Activated CD8-positive, alpha-beta memory T cell treated with anti-CD3 and anti-CD28 coated beads for 4 hours (primary cell): ENCODE measurements around the gene ARHGEF16.

ENCODE experiments used
- DNase-seq, 2 donors: peaks; one replicate each; pipeline ENCODE4 v3.0.0-alpha.2; 2020; ENCODE audit warnings: low read depth in 2 of 2

ARHGEF16 gene

DNA sequence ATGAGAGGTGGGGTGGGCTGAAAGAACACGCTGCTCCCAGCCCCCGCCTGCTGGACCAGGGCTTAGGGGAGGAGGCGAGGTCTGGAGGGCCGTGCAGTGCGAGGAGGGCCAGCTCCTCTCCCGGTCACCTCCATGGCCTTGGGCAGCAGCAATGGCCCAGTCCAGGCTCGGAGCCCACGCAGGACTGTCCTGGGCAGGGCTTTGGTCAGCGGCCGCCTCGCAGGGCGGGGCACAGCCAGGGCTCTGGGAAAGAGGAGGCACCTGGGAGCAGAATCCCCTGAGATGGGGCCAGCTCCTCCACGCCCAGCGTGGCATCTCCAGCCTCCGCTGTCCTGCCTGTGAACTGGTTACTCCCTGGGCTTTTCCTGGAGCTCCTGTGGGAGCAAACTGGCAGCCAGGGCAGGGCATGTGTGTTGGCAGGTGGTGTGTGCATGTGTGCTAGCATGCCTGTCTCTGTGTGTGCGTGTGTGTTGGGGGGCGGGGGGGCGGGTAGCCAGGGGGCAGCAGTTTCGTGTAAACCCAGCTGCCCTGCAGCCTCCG lies 27.4 kb downstream of the ARHGEF16 start:
- no peak for DNase-seq

DNA sequence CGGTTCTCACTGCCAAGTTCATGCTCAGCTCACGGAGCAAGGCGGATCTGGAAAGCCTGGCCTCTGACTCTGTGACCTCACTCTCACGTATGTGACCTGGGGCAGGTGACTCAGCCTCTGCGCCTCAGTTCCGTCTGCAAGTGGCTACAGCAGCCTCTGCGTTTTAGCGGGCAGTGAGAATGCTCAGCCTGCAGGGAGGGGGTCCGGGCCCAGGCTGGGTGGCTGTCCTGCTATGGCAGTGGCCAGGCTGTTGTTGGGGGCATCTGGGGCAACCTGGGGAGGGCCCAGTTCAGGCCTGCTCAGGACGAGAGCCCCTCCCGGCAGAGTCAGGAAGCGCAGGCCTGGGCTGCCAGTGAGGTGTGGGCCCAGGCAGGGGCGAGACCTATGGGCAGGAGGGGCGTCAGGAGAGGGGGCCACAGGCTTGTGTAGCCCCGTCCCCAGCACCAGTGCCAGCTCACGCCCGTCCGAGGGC lies 27.9 kb downstream of the ARHGEF16 start:
- no peak for DNase-seq

DNA sequence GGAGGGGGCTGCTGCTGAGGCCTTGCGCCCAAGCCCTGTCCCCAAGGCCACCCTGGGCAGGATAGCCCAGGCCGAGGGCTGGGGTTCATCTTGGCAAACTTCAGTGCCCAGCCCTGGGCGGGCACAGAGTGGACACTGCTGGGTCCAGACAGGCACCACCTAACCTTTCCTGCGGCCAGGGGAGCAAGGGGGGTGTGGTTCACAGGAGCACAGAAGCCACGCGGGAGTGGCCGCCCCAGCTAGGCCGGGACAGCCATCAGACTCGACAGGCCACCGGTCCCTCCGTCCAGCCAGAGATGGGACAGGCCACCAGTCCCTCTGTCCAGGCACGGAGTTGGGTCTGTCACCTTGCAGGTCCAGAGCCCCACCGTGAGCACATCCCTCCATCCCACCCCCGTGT lies 28.9 kb downstream of the ARHGEF16 start:
- no peak for DNase-seq

DNA sequence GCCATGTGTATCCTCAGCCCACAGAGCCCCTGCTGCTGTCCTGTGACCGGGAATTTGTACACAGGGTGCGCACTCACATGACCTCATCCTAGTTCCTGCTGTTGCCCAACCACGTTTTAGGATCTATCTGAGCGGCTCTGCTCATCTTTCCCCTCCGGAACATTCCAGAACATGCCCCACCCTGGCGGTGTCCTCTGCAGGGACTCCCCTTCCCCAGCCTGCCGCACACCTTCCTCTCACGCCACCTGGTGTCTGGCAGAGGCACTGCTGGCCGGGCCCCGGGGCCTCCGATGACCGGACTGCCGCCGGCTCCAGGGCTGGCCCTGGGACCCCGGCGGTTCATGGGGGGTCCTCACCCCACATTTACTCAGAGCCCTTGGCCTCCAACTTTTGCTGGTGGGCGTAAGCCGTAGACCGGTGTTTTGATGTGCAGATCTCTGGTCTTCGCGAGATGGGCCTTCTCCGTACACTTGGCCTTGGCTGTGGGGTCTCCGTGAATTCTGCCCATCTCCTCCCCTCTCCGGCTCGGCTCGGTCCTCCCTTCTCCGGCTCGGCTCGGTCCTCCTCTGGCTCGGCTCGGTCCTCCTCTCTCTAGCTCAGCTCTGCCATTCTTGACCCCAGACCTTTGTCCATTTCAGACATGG lies 29.5 kb downstream of the ARHGEF16 start:
- no peak for DNase-seq

DNA sequence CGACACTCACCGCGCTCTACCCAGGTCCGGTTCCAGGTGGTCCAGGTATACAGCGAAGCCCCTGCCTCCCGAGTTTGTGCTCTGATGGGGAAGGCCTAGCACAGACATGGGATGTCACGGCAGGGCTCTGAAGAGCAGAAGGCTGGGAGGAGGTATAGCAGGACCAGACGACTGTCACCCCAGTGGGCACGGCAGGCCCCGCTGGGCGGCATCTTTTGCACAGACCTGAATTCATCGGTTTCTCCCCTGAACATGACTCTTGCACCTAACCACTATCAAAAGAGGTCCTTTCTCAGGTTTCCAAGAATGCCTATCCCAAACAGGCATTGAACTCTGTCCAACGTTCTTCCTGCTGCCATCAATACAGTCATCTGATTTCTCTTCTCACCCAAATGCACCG lies 30.6 kb downstream of the ARHGEF16 start:
- no peak for DNase-seq

DNA sequence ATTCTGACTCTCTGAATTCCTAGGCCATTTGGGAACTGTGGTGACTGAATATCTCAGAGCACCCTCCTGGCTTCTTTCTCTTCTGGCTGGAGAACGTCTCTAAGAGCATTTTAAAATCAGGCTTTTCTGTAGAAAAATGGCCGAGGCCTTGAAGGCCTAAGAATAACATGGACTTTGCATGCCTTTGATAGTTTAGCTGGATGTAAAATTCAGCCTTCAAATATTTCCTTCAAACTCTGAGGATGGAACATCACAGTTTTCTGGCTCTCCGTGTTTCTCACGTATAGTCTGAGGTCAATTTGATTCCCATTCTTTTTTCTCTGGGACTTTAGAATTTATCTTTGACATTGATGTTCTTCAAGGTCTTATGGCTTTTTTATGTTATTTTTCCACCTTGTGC lies 34.0 kb downstream of the ARHGEF16 start:
- DNase-seq = no peak

DNA sequence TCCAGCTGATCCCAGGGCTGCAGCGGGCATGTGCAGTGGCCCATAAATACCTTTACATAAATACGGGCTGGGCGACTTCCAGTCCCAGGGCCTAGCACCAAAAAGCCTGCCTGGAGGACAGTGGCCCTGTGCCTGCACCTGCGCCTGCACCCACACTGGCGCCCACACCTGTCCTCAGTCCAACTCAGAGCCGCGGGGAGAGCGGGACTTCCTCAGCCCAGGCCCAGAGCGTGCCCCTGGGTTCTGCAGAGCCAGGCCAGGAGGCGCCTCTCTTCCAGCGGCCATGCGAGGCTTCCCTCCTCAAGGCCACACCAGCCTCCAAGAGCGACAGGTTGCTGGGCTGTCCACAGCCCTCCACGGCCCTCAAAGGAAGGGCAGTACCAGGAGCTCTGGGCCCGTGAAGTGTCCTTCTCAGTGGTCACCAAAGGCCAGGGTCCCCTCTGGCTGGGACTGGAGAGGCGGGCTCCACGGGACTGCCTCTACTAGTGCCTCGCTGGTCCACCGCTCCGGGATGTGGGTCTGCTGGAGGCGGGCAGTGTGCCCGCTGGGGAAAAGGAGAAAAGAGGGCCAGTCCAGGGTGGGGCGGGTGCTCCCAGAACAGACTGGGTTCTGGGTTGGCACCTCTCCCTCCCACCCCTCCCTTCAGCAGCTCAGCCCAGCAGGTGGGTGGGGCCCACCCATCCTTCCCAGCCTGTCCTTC lies 35.7 kb downstream of the ARHGEF16 start:
- no peak for DNase-seq

DNA sequence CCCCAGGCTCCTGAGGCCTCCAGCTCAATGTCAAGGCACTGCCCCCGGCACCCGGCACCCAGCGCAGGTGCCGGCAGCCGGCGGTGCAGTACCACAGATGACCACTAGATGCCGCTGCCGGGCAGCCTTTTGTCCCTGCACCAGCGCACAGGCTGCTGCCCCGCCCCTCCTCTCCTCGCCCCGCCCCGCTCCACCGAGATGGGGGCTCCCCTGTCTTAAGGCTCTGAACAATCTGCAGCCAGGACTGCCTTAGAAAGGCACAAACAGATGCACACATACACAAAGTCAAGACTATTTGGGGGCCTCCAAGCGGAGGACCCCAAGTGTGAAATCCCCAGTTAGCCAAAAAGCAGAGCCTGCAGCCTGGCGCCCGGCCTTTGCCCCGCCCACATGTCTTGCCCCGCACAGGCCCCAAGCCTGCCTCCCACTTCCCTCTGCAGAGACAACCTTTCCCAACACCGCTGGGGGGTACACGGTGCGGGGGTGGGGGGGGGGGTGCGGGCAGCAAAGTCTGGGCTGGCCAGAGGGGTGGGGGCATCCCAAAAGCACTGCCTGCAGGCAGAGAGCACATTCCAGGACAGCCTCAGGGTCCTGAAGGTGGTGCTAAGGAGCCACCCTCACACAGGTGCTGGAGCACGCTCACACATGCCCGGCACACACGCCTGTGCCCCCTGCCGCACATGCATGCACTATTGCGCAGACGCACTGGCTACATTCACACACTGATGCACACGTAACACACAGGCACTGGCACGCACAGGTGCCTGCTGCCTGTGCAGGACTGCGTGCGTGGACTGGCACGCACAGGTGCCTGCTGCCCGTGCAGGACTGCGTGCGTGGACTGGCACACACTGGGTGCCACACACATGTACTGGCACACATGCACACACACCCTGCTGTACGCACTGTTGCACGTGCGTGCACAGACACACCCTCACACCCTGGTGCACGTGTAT lies 37.1 kb downstream of the ARHGEF16 start:
- peak; percentile 62 to 71 for DNase-seq

DNA sequence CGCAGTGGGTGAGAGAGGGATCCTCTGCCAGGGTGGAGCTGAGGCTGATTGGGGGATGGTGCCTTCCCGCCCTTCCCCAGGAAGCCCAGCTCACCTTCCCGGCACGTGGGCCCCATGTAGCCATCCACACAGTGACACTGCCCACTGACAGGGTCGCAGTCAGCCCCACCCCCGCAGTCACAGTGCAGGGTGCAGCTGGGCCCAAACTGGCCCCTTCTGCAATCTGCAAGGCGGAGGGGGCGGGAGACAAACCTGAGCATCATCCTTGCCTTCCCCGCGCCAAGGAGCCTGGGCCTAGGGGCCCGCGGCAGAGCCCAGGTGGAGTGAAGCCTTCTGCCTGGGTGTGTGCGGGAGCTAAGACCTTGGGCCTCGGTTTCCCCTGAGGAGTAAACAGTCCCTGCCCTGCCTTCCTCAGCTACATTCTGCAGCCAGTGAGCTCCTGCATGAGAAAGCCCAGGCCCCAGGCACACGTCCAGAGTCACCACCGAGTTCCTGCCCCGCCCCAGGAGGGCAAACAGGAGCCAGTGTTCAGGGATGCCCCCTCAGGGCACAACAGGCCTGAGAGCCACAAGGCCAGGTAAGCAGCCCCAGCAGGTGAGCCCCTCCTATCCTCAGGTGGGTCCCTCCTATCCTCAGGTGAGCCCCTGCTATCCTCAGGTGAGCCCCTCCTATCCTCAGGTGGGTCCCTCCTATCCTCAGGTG lies 38.2 kb downstream of the ARHGEF16 start:
- DNase-seq = no peak

DNA sequence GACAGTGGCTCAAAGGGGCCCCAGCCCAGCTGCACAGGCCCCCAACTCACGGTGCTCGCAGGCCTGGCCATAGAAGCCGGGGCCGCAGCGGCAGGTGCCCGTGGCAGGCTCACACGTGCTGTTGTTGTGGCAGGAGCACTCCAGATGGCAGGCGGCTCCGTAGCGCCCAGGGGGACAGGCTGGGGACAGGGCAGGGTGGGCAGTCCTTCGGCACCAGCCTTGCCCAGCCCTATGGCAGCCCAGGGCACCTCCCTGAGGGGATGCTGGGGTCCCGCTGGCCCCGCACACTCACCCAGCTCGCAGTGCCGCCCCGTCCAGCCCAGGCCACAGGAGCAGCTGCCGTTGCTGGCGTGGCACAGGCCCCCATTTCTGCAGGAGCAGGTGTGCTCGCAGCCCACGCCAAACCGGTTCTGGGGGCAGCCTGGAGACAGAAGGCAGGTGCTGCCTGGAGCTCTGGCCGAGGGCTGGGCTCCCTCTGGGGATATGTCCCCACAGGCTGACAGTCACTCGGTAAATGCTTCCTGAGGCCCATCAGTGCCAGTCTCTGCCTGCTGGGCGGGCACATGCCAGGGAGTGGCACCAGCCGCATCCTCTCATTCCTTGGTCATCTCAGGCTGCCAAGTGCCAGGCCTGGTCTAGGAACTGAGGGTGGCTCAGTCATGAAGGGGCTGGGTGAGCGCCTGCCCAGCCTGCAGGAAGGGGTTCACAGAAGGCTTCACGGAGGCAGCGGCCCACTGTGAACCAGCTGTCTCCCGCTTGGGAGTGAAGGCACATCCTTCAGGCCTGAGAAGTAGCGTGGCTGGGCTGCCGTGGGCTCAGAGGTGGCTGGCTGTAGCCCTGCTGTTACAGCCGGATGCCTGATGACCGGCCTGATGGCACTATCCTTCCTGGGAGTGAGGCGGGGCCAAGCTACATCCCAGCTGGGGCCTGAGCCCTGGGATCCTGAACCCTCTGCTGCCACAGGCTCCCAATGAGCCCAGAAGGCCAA lies 40.1 kb downstream of the ARHGEF16 start:
- no peak for DNase-seq

DNA sequence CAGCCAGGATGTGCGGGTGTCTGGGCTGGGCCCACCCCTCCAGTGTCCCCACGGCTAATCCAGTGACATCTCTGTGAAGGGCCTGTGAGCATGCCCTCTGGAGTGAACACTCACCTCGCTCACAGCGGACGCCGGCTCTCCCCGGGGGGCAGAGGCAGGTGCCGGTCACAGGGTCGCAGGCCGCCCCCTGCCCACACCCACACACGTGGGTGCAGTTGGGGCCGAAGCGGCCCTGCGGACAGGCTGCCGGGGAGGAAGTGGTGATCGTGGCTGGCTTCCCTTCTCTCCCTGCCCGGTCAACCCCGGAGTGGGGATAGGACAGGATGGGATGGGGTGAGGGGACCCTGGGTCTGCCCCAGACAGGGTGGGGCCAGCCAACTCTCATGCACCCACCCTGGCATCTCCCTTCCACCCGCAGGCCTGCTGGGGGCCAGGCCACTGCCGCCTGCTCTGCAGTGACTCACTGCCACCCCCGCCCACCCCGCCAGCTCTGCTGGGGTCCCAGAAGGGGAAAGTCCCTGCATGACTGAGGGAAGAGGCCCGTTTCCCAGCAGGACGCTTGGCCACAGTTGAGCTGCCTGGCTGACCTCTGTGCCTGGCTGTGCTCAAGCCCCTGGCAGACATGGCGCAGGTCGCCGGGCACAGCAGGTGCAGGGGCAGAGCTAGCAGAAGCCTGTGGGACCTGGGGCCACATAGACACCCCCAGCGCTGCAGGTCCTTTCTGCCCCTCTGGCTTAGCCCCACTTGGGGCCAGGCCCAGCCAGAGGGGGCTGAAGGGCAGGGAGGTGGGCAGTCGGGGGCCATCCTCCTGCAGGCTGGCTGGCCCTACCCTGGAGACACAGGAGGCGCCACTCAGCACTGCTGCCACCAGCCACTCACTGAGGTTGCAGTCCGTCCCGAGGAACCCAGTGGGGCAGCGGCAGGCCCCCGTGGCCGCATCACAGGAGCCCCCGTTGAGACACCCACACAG lies 41.6 kb downstream of the ARHGEF16 start:
- DNase-seq = no peak

DNA sequence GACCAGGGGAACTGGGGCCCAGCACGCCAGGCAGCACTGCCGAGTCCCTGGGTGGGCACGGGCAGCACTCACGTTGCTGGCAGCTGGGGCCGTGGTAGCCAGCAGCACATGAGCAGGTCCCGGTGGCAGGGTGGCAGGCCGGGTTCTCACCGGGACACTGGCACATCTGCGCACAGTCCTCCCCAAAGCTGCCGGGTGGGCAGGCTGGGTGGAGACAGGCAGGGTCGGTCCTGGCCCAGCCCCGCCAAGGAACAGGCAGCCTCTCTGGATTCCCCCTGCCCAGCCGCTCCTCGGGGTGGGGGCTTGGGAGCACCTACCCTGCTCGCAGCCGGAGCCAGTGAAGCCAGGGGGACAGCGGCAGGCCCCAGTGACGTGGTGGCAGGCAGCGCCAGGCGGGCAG lies 42.5 kb downstream of the ARHGEF16 start:
- DNase-seq = no peak

DNA sequence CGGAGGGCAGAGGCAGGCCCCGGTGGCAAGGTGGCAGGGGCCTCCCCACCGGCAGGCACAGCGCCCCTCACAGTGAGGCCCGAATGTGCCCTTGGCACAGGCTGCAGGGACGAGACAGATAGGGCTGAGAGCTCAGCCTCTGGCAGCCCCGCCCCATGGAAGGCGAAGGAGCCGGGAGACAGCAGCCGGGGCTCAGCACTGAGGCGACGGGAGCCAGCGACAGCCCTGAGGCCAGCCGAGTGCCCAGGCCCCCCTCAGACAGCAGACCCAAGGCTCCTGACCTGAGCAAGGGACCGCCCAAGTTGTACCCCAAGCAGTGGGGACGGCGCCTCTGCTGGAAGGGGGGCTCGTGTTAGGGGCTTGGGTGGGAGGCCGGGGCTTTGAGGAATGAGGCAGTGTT lies 43.1 kb downstream of the ARHGEF16 start:
- no peak for DNase-seq

DNA sequence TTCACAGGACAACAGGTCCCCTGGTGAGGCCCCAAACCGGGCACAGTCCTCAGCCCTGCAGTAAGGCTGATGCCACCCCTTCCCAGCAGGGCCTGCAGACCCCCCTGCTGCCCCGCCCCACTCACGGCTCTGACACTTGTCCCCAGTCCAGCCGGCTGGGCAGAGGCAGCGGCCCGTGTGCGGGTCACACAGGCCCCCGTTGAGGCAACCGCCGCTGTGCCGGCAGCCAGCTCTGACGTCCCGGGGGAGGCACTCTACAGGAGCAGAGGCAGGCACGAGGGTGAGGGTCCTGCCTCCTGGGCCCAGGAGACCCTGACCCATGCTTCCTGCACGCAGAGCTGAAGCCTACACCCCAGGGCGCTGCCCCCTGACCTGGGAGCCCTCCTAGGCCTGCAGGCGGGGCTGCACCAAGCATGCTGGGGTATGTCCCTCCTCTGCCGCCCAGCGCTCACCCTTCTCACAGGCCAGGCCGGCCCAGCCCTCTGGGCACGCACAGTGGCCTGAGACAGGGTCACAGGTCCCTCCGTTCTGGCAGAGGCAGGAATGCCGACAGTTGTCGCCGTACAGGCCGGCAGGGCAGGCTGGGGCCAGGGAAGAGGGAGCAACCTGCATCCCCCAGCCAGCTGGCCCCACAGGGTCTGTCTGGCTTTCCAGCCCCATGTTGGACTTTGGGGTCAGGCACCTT lies 43.9 kb downstream of the ARHGEF16 start:
- no peak for DNase-seq

DNA sequence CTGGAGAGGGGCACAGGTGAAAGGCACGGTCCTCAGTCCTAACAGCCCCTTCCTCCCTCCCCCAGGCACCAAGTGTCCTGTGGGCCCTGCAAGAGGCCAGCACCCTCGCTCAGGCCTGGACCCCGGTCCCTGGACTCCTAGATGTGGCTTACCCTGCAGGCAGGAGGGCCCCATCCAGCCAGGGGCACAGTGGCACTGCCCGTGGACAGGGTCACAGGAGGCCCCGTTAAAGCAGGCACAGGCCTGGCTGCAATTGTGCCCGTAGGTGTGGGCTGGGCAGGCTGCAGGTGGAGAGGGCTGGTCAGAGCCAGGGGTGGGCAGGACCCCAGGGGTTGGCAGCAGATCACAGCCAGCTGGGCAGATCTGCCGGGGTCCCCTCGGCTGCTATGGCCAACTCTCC lies 44.5 kb downstream of the ARHGEF16 start:
- no peak for DNase-seq

DNA sequence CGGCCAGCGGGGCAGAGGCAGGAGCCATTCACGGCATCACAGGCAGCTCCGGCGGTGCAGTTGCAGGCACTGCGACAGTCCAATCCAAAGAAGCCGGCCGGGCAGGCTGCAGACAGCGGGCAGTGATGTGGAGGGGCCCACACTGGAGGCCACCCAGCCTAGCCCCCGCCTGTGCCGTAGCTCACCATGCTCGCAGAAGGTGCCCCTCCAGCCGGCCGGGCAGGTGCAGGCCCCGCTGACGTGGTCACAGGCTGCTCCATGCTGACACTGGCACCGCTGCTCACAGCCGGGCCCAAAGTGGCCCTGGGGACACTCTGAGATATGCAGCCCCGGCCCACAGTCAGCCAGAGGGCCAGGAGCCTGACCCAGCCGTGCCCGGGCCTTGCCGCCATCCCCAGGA lies 45.1 kb downstream of the ARHGEF16 start:
- no peak for DNase-seq

DNA sequence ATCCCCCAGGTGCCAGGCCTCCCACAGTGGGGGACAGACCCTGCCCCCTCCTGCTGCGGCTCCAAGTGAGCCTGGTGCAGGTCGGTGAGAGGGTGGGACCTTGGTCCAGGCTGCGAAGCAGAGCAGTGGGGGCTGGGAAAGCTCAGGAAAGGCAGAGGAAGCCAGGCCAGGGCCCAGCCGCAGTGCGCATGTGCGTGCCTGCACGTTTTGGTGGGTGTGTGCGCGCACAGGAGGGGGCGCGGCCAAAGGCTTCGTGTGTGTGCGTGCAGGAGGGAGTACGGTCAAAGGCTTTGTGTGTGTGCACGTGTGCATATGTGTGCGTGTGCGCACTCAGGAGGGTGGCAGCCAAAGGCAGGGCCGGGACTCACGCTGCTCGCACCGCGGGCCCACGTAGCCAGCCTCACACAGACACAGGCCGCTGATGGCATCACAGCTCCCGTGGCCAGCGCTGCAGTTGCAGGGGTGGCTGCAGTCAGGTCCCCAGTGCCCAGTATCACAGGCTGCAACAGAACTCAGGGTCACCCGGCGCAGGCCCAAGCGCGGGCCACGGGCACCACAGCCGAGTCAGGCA lies 45.9 kb downstream of the ARHGEF16 start:
- DNase-seq = no peak

DNA sequence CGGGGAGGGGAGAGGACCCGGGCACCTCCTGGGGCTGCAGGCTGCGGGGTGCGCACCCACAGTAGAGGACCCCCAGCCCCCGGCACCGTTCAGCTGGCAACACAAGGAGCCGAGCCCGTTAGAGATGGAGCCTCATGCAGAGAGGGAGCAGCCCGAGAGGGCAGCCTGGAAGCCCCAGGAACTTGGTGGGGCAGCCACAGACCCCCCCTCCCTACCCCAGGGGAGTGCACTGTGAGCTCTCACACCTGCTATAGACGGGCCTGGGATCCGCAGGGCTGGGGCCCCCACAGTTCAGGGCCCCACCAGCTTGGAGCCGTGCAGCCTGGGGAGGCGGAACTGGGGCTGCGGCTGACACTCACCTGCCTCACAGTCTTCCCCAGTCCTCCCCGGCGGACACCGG lies 47.0 kb downstream of the ARHGEF16 start:
- DNase-seq = no peak
